Endothelial cell (in vitro differentiated cells): Measurements from ENCODE around the gene STK4. TPM values are rescaled to one million over a fixed set of nuclear protein-coding genes. Genes with fewer than 3 reads are reported as not detected.

Source experiments
- DNase-seq: peaks from one replicate; pipeline ENCODE4 v3.0.0; 2021; ENCODE audit warnings: low spot score
- H3K27ac Mint-ChIP-seq: one replicate; pipeline ENCODE4 v1.8.0; 2021; ENCODE audit warnings: mixed read lengths, inconsistent platforms; ENCODE audit not compliant: unreplicated experiment
- H3K27me3 Mint-ChIP-seq: one replicate; pipeline ENCODE4 v1.8.0; 2021; ENCODE audit warnings: mild to moderate bottlenecking, moderate library complexity, mixed read lengths, inconsistent platforms; ENCODE audit not compliant: unreplicated experiment
- H3K36me3 Mint-ChIP-seq: one replicate; pipeline ENCODE4 v1.8.0; 2021; ENCODE audit warnings: mild to moderate bottlenecking, low read depth, mixed read lengths, inconsistent platforms; ENCODE audit not compliant: unreplicated experiment
- H3K4me1 Mint-ChIP-seq: one replicate; pipeline ENCODE4 v1.8.0; 2021; ENCODE audit warnings: mild to moderate bottlenecking, mixed read lengths, inconsistent platforms; ENCODE audit not compliant: unreplicated experiment
- H3K4me3 Mint-ChIP-seq: one replicate; pipeline ENCODE4 v1.8.0; 2021; ENCODE audit warnings: mild to moderate bottlenecking, mixed read lengths, inconsistent platforms; ENCODE audit not compliant: unreplicated experiment
- H3K9me3 Mint-ChIP-seq: one replicate; pipeline ENCODE4 v1.8.0; 2021; ENCODE audit warnings: mixed read lengths, inconsistent platforms; ENCODE audit not compliant: unreplicated experiment
- CTCF ChIP-seq: fragments of 200-600 bp; sonication (generic); IDR thresholded peaks from one replicate; pipeline ENCODE4 v1.5.0; 2021; ENCODE audit warnings: antibody characterized with exemption; ENCODE audit not compliant: unreplicated experiment
- total RNA-seq: library from RNA; stranded (reverse); fragmentation: NEBNext Ultra II Directional; extraction: Animal tissue kit (Norgen Biotek cat#: 25700); gene quantifications from one replicate; pipeline ENCODE4 v1.2.1, GENCODE V29; 2021; ENCODE audit not compliant: unreplicated experiment

Gene STK4
- total RNA-seq, 1 donor from 2014 or later = 34.1 TPM

GRCh38 chr20:44950368-44950767, 15.9 kb upstream of the STK4 start:
- TF ChIP-seq CTCF = no peak
- Mint-ChIP-seq H3K4me1 (no peaks in the 10 kb centered on the region), H3K36me3 (peaks cover 62% of the 10 kb centered on the region), H3K9me3 (no peaks in the 10 kb centered on the region), H3K4me3 (no peak overlapping the region), H3K27ac (no peak overlapping the region), H3K27me3 (peaks cover 4% of the 10 kb centered on the region)
- no peak for DNase-seq

GRCh38 chr20:44952731-44953130, 13.6 kb upstream of the STK4 start:
- H3K27me3 Mint-ChIP-seq = peaks cover 4% of the 10 kb centered on the region
- no peak overlapping the region for H3K27ac Mint-ChIP-seq
- H3K36me3 Mint-ChIP-seq = peaks cover 58% of the 10 kb centered on the region
- peak overlapping the region; percentile 20 for H3K4me3 Mint-ChIP-seq
- no peak for TF ChIP-seq CTCF
- no peak for DNase-seq
- H3K9me3 Mint-ChIP-seq = no peaks in the 10 kb centered on the region
- H3K4me1 Mint-ChIP-seq = no peaks in the 10 kb centered on the region

GRCh38 chr20:44954211-44954610, 12.1 kb upstream of the STK4 start:
- peaks cover 10% of the 10 kb centered on the region for H3K4me1 Mint-ChIP-seq
- H3K36me3 Mint-ChIP-seq = peaks cover 55% of the 10 kb centered on the region
- peaks cover 4% of the 10 kb centered on the region for H3K27me3 Mint-ChIP-seq
- no peak overlapping the region for H3K4me3 Mint-ChIP-seq
- no peak for TF ChIP-seq CTCF
- no peaks in the 10 kb centered on the region for H3K9me3 Mint-ChIP-seq
- H3K27ac Mint-ChIP-seq = no peak overlapping the region
- no peak for DNase-seq

GRCh38 chr20:44955270-44955669, 11.0 kb upstream of the STK4 start:
- Mint-ChIP-seq H3K4me3 (no peak overlapping the region), H3K36me3 (peaks cover 50% of the 10 kb centered on the region), H3K27me3 (peaks cover 2% of the 10 kb centered on the region), H3K27ac (no peak overlapping the region), H3K9me3 (no peaks in the 10 kb centered on the region), H3K4me1 (peaks cover 17% of the 10 kb centered on the region)
- no peak for TF ChIP-seq CTCF
- DNase-seq = no peak

- H3K27ac Mint-ChIP-seq = no peak overlapping the region
- H3K9me3 Mint-ChIP-seq = no peaks in the 10 kb centered on the region
- H3K36me3 Mint-ChIP-seq = peaks cover 42% of the 10 kb centered on the region
- no peak for DNase-seq
- H3K4me1 Mint-ChIP-seq = peaks cover 23% of the 10 kb centered on the region
- no peak overlapping the region for H3K4me3 Mint-ChIP-seq
- no peak for TF ChIP-seq CTCF
- peaks cover 5% of the 10 kb centered on the region for H3K27me3 Mint-ChIP-seq
Measured at GRCh38 chr20:44956410-44956809, 9.9 kb upstream of the STK4 start.
